GM19240 (cell line): Measurements from ENCODE around the gene ACTN4.
"Not testable (repeated sequence)": the region's sequence is repeated elsewhere in the genome, so short reads cannot be mapped to it uniquely, and the experiment has no call there.

Experiments
- DNase-seq: peaks from one replicate; pipeline ENCODE4 v3.0.0; 2011; ENCODE audit warnings: low spot score; ENCODE audit not compliant: insufficient read length

ACTN4 gene

DNA sequence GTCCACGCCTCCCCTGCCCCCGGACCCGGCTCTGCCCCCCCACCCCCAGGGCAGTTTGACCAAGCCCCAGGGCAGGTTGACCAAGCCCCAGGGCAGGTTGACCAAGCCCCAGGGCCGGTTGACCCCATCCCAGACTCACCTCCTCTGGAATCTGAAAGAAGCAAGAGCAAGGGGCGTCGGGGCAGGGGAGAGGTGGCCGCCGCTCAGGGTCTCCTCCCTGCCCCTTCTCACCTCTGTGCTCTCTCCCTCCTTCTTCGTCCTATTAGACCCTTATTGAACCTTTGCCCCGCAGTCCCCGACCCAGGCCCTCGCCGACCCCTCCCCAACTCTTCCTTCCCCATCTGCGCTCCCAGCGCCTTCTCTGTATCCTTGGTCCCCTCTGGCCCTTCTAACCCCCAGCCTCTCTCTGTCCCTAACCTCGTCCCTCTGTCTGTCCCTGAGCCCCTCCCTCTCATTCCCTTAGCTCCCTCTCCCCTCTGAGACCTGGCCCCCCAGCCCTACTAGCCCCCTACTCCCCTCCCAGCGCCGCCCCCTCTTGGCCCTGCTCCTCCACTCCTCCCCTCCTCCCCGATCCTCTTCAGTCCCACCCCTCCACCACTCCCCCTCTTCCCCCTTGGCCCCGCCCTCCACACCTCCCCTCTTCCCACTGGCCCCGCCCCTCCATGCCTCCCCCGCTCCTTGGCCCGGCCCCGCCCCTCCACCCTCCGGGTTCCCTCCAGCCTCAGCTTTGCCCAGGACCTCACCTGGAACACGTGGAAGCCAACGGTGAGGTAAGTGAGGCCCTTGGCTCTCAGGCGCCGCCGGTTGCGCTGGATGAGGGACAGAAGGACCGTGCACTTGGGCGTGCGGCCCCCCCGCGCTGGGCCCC is 89.2 kb downstream of the ACTN4 start:
- DNase-seq, result peak; percentile 58

DNA sequence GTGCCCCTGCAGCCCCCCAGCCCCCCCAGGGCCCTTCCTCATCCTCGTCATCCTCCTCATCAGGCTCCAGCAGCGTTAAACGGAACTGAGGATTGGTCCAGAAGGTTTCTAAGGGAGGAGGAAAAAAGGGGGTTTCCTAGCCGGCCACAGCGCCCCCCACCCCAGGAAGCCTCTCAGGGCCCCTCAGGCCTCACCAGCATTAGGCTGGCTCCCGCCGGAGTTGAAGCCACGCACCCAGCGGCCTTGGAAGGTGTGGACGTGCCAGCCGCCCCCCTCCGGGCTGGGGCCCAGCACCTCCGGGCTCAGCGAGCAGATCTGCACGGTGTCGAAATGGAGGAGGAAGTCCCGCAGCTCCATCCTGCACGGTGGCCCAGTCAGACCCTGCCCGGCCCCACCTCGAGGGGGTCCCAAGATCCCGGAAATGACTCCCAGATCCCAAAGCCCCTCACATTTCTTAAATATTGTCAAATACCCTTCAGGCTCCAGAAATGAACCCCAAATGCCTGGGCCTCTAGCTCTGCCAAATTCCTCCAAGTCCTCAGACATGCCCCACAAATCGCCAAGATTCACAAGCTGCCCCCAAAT is 89.9 kb downstream of the ACTN4 start:
- DNase-seq, result no peak

DNA sequence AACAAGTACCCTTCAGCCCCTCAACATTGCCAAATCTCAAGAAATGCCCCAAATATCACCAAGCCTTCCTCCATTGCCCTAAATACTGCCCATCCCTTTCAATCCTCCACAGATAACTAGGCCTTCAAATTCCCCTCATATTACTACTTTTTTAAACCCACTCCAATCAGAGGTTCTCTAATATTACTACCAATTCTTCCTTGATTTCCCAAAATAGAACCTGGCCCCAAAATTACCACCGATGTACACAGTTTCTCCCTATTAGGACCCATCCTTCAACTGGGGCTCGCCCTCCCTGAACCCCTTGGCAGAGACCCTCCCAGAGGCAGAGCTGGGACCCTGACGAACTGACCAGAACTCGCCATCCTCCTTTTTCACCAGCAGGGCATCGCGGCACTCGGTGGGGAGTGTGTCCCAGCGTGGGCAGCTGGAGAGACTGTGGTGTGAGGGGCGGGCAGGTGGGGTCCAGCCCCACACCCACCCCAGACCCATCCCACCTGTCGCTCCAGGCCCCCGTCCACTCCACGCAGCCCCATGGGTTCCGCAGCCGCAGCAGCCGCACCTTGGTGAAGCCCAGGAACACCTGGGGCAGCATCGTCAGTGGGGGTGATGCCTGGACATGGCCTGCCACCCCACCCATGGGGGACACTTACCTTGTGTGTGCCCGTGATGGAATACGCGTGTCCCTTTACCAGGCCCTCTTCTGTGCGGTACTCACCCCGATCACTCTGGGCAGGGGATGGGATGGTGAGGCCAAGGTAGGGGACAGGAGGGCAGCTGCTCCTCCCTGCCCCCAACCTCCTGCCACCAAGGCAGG is 90.7 kb downstream of the ACTN4 start:
- DNase-seq, result no peak

DNA sequence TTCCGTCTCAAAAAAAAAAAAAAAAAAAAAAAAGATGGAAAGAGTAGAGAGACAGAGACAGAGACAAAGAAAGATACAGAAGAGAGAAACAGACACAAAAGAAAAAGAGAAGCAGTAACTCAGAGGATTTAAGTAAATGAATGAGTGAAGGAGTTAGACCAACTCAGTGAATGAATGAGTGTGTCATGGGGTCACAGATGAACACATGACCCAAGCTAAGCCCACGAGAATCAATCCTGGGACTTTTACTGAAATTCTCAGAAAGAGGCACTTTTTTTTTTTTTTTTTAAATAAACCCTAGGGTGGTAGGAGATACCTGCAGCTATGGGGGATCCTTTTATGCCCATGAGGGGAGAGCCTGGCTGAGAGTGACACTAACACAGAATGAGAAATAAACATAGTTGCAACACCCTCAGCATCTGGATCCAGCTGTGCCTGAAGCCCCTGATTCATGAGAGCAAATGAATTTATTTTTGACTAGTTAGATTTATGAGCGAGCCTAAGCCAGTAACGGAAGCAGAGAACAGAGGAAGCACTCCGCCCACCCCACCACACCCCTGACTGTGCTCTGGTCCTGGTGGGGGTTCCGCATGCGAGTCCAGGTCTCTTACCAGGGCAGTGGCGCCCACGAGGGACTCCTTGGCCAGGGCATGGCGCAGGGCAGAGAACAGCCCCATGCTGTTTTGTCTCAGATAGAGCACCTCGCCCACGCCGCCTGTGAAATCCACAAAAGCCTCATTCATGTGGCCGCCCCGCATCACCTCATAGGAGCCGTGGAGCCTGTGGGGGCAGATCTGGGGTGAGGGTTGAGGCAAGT is 92.2 kb downstream of the ACTN4 start:
- no peak for DNase-seq

DNA sequence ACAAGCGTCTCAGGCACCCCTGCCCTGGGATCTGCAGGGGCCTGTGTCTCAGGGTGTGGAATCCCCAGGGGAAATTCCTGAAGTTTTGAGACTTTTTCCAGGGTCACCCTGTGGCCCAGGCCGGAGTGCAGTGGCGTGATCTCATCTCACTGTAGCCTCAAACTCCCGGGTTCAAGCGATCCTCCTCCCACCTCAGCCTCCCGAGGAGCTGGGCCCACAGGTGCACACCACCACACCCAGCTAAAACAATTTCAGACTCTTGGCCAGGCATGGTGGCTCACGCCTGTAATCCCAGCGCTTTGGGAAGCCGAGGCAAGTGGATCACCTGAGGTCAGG is 92.8 kb downstream of the ACTN4 start:
- DNase-seq, result no peak

DNA sequence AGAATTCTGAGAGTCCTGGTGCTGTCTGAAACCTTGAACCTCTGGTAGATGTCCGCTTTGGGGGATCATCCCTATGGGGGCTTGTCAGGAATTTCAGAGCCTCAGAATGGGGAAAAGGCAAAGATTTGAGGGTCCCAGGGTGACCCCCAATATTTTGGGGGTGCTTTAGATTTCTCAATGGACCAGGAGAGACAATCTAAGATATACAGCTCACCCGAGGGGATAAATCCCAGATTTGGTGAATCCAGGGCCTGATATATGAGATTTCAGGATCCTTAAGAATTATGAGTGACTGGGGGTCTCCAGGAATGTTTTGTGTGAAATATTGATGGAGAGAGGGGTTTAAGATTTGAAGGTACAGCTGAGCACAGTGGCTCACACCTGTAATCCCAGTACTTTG is 93.5 kb downstream of the ACTN4 start:
- DNase-seq, result no peak

DNA sequence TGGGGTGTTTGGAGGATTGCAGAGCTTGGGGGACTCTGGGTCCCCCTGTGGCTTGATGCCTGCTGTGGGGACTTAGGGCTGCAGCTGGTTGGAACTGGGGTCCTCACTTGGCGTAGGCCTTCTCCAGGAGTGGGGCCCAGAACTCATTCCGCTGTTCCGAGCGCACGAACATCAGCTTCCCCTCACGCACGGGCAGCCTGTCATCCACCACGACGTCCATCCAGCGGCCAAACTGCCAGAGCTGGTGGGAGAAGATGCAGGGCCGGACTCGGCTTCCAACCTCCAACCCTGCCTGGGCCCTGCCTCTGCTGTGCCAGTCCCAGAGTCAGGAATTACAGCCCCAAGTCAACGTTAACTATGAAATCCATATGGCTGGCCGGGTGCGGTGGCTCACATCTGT is 94.2 kb downstream of the ACTN4 start:
- DNase-seq, result no peak

DNA sequence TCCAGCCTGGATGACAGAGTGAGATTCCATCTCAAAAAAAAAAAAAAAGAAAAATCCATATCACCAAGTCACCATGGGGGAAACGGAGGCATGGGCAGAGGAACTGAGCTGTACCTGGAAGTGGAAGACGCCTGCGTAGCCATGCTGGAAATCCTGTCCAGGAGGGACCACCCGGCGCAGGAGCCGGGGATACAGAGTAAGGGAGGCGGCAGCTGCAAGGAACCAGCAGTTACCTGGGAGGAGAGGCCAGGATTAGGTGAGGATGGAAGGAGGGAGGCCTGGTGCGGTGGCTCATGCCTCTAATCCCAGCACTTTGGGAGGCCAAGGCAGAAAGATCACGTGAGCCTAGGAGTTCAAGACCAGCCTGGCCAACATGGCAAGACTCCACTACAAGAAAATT is 94.8 kb downstream of the ACTN4 start:
- DNase-seq, result no peak

DNA sequence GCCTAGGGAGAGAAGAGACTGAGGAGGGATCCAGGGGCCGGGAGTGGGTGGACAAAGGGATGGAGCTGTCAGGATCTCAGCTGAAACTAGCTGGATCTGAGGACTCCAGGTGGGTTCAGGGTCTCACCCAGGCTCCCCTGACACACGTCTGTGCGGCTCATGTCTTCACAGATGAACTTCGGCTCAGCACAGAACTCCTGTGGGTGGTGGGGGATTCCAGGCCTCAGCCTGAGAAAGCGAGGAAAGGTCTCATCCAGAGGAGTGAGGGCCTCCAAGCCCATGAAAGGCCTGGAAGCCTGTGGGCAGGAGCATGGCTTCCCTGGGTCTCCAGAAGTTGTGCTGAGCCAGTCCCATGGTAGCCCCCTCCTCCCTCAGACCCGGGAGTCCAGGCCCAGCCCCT is 95.5 kb downstream of the ACTN4 start:
- DNase-seq, result no peak

DNA sequence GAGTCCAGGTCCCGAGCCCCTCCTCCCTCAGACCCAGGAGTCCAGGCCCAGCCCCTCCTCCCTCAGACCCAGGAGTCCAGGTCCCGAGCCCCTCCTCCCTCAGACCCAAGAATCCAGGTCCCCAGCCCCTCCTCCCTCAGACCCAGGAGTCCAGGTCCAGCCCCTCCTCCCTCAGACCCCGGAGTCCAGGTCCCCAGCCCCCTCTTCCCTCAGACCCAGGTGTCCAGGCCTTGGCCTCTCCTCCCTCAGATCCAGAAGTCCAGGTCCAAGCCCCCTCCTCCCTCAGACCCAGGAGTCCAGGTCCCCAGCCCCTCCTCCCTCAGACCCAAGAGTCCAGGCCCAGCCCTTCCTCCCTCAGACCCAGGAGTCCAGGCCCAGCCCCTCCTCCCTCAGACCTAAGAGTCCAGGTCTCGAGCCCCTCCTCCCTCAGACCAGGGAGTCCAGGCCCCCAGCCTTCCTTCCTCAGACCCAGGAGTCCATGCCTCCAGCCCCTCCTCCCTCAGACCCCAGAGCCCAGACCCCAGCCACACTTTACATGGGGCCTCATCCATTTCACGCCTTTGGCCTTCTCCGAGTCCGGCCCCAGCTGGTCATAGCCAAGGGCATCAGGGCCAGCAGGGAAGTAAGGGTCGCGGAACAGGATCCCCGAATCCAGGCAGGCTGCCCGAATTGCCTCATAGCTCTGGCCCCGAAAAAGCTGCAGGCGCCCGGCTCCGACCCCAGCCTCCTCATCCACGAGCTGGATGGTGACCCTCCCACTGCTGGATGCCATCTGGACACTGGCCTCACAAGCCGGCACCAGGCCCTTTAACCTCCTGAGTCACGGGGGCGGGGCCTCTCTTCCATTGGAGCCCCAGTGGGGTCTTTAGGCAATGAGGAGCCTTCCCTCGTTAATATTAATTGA is 96.2 kb downstream of the ACTN4 start:
- no peak for DNase-seq

DNA sequence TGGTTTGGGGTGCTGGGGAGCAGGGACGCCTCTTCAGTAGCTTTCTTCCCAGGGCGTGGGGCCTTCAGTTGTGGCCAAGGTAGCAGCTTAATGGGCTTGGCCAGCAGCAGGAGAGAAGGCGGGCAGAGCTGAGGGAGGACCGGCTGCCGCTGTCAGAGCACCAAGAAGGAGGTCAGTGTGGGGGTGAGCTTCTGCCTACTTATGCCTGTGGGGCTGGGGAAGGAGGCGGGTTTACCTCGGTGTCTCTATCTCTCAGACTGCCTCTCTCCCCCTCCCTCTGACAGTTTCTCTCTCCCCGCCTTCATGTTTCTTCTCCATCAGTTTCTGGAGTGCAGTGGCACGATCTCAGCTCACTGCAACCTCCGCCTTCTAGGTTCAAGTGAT is 96.8 kb downstream of the ACTN4 start, which contains the start of gene CAPN12:
Gene CAPN12, minus strand, starts transcription at position 177 of the 384 bp plus-strand sequence. CDS start 309 bp downstream, outside the sequence.
- no peak for DNase-seq

DNA sequence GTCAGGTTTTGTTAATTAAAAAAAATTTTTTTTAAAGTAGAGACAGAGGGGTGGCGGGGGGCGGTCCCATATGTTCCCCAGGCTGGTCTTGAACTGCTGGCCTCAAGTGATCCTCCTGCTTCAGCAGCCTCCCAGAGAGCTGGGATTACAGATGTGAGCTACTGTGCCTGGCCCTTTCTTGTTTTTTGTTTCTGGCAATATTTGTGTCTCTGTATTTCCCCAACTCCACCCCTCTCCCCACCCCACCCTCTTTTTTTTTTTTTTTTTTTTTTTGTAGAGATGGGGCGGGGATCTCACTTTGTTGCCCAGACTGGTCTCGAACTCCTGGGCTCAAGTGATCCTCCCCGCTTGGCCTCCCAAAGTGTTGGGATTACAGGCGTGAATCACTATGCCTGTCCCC is 97.4 kb downstream of the ACTN4 start:
- no peak for DNase-seq

DNA sequence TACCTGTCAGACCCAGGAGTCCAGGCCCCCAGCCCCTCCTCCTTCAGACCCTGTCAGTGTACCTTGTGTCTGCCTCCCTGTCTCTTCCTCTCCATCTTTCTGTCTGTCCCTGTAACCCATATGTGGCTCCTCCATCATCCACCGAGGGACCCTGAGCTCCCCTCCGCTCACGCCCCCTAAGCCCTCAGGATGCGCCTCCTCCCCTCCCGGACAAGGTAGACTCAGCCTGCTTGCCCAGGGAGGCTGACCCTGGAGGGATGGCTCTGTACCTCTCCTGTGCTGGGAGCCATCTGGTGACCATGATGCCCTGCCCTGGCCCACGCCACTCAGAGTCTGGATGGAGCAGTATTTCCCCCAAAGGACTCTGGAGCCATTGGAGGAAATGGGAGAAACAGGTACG is 97.9 kb downstream of the ACTN4 start:
- DNase-seq, result no peak

DNA sequence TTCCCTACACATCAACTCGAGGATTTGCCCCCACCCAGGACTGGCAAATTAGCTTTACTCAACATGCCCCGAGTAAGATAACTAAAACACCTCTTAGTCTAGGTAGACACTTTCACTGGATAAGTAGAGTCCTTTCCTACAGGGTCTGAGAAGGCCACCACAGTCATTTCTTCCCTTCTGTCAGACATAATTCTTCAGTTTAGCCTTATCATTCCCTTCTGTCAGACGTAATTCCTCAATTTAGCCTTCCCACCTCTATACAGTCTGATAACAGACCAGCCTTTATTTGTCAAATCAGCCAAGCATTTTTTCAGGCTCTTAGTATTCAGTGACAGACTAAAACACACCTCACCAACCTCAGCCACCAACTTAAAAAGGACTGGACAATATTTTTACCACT is 106.3 kb downstream of the ACTN4 start:
- not testable (repeated sequence) for DNase-seq

DNA sequence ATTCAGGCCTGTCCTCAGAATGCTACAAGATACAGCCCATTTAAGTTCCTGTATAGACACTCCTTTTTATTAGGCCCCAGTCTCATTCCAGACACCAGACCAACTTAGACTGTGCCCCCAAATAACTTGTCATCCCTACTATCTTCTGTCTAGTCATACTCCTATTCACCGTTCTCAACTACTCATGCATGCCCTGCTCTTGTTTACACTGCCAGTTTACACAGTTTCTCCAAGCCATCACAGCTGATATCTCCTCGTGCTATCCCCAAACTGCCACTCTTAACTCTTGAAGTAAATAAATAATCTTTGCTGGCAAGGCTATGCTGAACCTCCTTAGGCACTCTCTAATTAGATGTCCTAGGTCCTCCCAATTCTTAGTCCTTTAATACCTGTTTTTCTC is 106.7 kb downstream of the ACTN4 start:
- not testable (repeated sequence) for DNase-seq

DNA sequence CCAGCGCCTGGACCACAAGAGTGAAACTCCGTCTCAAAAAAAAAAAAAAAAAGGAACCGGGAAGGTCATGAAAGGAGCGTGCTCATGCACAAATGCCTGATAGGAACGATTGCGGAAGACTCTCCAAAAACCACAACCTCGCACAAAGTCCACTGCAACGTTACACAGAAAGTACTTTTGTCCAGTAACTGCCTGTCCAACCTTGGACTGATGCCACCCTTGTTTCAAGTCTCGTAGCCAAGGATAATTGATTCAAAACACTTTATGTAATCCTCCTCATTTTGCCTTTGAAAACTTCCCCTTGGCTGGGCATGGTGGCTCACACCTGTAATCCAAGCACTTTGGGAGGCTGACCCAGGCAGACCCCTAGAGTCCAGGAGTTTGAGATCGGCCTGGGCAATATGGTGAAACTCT is 112.1 kb downstream of the ACTN4 start:
- no peak for DNase-seq

DNA sequence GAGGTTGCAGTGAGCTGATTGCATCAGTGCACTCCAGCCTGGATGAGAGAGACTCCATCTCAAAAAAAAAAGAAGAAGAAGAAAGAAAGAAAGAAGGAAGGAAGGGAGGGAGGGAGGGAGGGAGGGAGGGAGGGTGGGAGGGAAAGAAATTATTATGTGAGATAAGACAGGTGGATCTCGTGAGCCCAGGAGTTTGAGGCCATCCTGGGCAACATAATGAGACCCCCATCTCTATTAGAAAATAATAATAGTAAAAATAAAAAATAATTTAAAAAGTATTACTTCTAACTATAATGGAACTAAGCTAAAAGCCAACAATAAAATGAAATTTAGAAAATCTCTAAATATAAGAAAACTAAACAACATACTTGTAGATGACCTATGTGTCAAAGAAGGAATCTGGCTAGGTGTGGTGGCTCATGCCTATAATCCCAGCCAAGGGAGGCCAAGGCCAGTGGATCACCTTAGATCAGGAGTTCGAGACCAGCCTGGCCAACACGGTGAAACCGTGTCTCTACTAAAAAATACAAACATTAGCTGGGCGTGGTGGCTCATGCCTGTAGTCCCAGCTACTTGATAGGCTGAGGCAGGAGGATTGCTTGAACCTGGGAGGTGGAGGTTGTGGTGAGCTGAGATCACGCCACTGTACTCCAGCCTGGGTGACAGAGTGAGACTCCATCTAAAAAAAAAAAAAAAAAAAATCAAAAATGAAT is 113.5 kb downstream of the ACTN4 start:
- DNase-seq, result not testable (repeated sequence)

DNA sequence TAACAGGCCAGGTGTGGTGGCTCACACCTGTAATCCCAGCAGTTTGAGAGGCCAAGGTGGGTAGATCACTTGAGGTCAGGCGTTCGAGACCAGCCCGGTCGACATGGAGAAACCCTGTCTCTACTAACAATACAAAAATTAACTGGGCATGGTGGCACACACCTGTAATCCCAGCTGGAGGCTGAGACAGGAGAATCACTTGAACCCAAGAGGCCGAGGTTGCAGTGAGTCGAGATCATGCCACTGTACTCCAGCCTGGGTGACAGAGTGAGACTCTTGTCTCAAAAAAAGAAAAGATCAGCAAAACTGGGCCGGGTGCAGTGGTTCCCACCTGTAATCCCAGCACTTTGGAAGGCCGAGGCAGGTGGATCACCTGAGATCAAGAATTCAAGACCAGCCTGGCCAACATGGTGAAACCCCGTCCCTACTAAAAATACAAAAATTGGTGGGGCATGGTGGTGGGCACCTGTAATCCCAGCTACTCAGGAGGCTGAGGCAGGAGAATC is 114.5 kb downstream of the ACTN4 start:
- not testable (repeated sequence) for DNase-seq

DNA sequence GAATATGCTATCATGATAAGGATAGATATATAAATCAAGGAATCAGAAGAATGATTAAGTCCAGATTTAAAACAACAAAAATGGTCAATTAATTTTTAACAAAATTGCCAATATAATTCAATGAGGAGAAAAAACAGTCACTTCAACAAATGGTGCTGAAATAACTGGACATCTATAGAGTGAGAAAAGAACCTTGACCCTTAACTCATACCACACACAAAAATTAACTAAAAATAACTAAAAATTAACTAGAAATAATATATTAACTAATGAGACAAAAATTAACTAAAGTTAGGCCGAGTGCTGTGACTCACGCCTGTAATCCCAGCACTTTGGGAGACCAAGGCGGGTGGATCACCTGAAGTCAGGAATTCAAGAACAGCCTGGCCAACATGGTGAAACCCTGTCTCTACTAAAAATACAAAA is 116.4 kb downstream of the ACTN4 start:
- no peak for DNase-seq
